ENCODE data around the gene UBASH3B.
A peak's percentile ranks its signal among the peaks of the same experiment; 100 is the strongest.
"Not testable (repeated sequence)": the region's sequence is repeated elsewhere in the genome, so short reads cannot be mapped to it uniquely, and the experiment has no call there.

UBASH3B gene

DNA sequence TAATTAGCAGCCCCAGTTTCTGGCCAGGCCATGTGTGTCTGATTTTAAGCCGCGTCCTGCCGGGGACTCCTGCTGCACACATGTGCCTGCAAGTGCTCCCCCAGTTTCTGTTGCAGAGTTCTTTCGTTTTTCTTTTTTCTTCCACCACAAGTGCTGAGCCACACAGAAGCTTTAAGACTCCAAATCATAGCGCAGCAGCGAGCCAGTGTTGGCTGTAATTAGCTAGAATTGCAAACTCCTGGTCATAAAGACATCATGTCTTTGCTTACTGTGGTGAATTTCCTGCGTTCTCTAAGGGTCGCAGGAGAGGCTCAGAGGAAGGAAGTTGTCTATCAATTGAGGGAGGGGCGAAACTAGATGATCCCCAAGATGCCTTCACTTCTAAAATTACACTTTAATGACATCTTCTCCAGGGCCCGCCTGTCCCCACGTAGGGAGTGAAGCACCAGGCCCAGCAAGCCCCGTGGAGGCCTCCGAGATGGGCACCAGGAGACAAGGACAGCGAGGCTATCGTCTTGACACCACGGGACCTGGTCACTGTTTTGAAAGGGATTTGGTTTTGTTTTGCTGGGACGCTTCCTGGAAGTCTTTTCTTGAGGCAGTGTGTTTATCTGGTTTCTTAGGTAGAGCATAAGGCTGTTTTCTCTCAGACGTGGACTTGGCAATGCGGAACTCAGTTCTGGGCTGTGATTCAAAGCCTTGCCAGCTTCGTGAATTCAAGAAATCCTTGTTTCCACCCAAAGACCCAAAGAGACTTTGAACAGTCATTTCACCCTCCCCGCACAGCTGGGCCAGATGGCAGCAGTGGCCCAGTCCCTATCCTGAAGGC is 71.8 kb downstream of the UBASH3B start:
- Histone ChIP-seq H3K4me3 (ENCODE audit: low read length) (no peak overlapping the region), H3K27me3 (ENCODE audit: control insufficient read depth, insufficient read depth, low read length) (no peaks in the 10 kb centered on the region), H3K9ac (ENCODE audit: low read depth, low read length) (peak overlapping the region; percentile 14), H3K4me2 (ENCODE audit: low read length) (peak overlapping the region; percentile 59), H3K9me3 (replicated peaks; ENCODE audit: low read length) (no peaks in the 10 kb centered on the region), H3K4me1 (ENCODE audit: control insufficient read depth, insufficient read depth, low read length) (peaks cover 52% of the 10 kb centered on the region), H3K36me3 (ENCODE audit: insufficient read depth, low read length) (peaks cover 11% of the 10 kb centered on the region)

DNA sequence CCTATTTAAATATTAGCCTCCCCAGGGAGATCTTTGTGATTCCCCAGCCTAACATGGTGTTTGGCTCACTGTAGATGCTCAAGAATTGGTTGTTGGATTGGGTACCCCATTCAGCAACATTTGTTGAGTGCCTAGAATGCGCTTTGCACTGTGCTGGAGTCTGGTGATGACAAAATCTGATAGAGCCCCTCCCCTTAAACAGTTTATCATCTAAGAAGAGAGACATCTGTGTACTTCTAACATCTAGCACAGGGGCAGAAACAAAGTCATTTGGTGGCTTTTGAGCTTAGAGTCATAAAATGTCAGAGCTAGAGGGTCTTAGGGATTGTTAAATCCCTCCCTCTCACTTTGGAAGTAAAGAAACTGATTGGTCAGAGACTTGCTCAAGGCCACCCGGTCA is 73.0 kb downstream of the UBASH3B start:
- Histone ChIP-seq H3K4me2 (ENCODE audit: low read length) (no peak overlapping the region), H3K4me3 (ENCODE audit: low read length) (no peak overlapping the region), H3K9me3 (replicated peaks; ENCODE audit: low read length) (no peaks in the 10 kb centered on the region), H3K36me3 (ENCODE audit: insufficient read depth, low read length) (peaks cover 11% of the 10 kb centered on the region), H3K27me3 (ENCODE audit: control insufficient read depth, insufficient read depth, low read length) (no peaks in the 10 kb centered on the region), H3K4me1 (ENCODE audit: control insufficient read depth, insufficient read depth, low read length) (peaks cover 51% of the 10 kb centered on the region), H3K9ac (ENCODE audit: low read depth, low read length) (no peak overlapping the region)

DNA sequence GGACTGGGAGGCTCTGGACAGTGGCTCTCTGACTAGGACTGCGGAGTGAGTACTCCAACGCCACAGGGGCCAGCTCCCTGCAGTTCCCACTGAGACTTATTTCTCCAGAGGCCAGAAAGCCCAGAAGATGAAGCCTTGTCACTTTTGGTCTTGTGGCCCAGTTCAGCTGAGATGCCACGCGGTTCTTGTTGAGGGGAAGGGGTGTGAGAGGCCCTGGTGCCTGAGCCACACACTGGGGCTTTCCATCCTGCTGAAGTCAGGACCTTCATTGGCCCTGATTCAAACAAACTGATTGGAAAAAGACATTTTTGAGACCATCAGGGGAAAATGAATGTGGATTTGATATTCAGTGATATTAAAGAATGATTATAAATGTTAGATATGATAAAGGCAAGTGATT is 73.6 kb downstream of the UBASH3B start:
- H3K27me3 ChIP-seq (ENCODE audit: control insufficient read depth, insufficient read depth, low read length): no peaks in the 10 kb centered on the region
- no peak overlapping the region for H3K4me2 ChIP-seq (ENCODE audit: low read length)
- H3K36me3 ChIP-seq (ENCODE audit: insufficient read depth, low read length): peaks cover 11% of the 10 kb centered on the region
- H3K4me3 ChIP-seq (ENCODE audit: low read length): no peak overlapping the region
- H3K4me1 ChIP-seq (ENCODE audit: control insufficient read depth, insufficient read depth, low read length): peaks cover 48% of the 10 kb centered on the region
- no peaks in the 10 kb centered on the region for H3K9me3 ChIP-seq (replicated peaks; ENCODE audit: low read length)
- H3K9ac ChIP-seq (ENCODE audit: low read depth, low read length): no peak overlapping the region

DNA sequence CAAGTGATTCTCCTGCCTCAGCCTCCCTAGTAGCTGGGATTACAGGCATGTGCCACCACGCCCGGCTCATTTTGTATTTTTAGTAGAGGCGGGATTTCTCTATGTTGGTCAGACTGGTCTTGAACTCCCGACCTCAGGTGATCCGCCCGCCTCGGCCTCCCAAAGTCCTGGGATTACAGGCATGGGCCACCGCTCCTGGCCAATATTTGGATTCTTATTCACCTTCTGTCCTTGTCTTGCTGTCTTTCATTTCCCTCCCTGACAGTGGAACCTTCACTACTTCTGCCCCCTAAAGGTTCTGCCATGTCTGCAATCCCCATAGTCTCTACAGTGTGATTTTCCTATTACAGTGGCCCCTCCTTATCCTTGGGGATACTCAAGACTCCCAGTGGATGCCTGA is 75.2 kb downstream of the UBASH3B start:
- peaks cover 11% of the 10 kb centered on the region for H3K36me3 ChIP-seq (ENCODE audit: insufficient read depth, low read length)
- H3K9ac ChIP-seq (ENCODE audit: low read depth, low read length); H3K27me3 ChIP-seq (ENCODE audit: control insufficient read depth, insufficient read depth, low read length); H3K9me3 ChIP-seq (replicated peaks; ENCODE audit: low read length); H3K4me2 ChIP-seq (ENCODE audit: low read length); H3K4me3 ChIP-seq (ENCODE audit: low read length): not testable (repeated sequence)
- peaks cover 42% of the 10 kb centered on the region for H3K4me1 ChIP-seq (ENCODE audit: control insufficient read depth, insufficient read depth, low read length)

DNA sequence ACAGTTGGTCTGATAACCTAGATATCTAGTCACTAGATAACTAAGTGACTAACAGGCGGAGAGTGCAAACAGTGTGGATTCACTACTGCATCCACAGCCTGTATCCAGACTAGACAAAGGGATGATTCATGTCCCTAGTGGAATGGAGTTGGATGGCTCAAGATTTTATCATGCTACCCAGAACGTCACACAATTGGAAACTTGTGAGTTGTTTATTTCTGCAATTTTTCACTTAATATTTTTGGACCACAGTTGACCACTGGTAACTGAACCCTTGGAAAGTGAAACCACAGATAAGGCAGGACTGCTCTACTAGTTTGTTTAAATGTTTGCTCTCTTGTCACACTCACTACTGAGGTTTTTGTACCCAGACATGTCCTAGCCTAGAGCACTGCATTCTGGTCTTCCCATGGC is 76.0 kb downstream of the UBASH3B start:
- Histone ChIP-seq H3K27me3 (ENCODE audit: control insufficient read depth, insufficient read depth, low read length) (no peaks in the 10 kb centered on the region), H3K9me3 (replicated peaks; ENCODE audit: low read length) (no peaks in the 10 kb centered on the region), H3K9ac (ENCODE audit: low read depth, low read length) (no peak overlapping the region), H3K36me3 (ENCODE audit: insufficient read depth, low read length) (peaks cover 11% of the 10 kb centered on the region), H3K4me1 (ENCODE audit: control insufficient read depth, insufficient read depth, low read length) (peaks cover 42% of the 10 kb centered on the region), H3K4me3 (ENCODE audit: low read length) (no peak overlapping the region), H3K4me2 (ENCODE audit: low read length) (peak overlapping the region; percentile 39)

DNA sequence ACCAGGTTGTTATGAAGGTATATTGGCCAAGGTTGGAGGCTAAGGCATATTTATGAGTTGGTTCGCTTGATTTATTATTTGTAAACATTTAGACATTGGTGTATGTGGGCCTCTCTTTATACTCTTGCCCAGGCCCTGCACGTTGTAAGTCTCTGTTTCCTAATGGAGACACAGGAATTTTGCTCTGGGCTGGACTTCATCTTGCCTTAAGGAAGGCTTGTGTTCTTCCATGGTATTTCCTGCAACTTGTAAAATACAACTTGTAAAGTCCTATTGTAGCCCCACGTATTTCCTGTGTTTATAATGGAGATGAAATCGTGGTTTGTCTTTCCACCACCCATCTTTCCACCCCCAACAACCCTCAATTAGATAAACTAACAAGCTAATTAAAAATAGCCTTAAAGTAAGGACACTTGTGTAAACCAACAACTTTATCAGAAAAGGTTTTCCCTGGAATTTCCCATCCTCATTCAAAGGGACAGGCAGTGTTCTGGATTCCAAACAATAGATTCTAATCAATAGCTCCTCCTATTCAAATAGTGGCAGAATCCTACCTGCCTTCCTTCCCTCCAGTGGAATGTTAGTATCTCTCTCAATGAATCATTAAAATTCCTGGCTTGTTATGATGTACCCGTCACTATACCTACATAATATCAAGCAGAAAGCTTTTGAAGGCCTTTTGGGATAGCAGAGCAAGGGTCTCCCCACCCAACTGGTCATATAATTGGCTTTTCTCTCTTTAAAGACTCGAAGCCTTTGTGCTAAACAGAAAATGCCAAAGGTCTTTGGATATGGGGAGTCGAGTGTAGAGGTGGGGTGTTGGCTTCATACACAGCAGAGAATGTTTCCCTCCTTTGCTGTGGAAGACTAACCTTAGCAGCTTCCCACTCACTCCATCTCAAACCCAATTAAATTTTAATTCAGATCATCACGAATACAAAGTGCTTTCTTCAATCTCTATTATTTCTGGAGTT is 77.1 kb downstream of the UBASH3B start:
- peaks cover 31% of the 10 kb centered on the region for H3K4me1 ChIP-seq (ENCODE audit: control insufficient read depth, insufficient read depth, low read length)
- no peaks in the 10 kb centered on the region for H3K27me3 ChIP-seq (ENCODE audit: control insufficient read depth, insufficient read depth, low read length)
- no peaks in the 10 kb centered on the region for H3K9me3 ChIP-seq (replicated peaks; ENCODE audit: low read length)
- peak overlapping the region; percentile 30 for H3K4me2 ChIP-seq (ENCODE audit: low read length)
- H3K36me3 ChIP-seq (ENCODE audit: insufficient read depth, low read length): peaks cover 11% of the 10 kb centered on the region
- no peak overlapping the region for H3K4me3 ChIP-seq (ENCODE audit: low read length)
- H3K9ac ChIP-seq (ENCODE audit: low read depth, low read length): no peak overlapping the region

DNA sequence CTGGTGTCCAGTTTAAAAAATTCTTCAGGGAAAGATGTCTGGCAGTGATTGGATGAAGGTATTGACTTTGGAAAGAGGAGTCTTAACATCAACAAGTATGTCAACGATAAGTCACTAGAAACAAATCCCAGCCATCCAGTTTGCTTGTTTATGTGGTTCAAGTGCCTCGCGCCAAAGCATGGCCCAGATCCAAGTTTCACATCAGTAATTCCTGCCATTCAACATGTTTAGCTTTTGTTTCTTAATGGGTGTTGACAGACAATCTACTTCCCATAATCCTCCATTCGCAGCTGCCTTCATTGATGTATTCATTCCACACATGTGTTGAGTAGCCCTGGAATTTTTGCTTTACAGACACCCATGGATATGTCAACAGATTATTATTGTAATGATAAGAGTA is 77.8 kb downstream of the UBASH3B start:
- Histone ChIP-seq H3K4me2 (ENCODE audit: low read length) (peak overlapping the region; percentile 30), H3K4me1 (ENCODE audit: control insufficient read depth, insufficient read depth, low read length) (peaks cover 30% of the 10 kb centered on the region)

DNA sequence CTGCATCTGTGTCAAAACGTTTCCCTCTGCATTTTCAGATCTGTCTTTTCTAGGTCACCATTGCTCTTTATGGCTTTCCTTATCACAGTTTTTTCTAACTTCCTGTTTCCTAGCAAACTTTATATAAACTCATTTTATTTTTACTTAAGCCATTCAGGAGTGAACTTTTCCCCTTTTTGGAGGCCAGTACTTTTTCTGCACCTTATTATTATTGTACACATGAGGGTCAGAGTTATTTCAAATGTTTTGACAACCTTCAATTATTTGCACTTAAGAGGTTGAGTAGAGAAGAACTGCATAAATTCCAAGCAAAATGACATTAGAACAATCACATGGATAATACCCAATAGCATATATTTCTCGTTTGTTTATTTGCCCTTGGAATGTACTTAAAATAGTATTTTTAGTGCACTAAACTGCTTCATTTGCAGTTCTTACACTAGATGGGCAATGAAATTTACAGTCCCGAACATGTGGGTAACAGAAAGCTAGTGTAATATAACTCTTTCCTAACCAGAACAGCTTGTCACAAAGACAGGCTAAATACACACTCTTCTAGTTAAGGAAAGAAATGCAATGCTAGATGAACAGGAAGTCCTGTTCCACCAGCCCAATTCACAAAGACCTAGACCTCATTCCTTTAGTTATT is 79.5 kb downstream of the UBASH3B start:
- Histone ChIP-seq H3K4me2 (ENCODE audit: low read length) (no peak overlapping the region), H3K9ac (ENCODE audit: low read depth, low read length) (no peak overlapping the region), H3K4me1 (ENCODE audit: control insufficient read depth, insufficient read depth, low read length) (peaks cover 30% of the 10 kb centered on the region), H3K36me3 (ENCODE audit: insufficient read depth, low read length) (peaks cover 11% of the 10 kb centered on the region), H3K9me3 (replicated peaks; ENCODE audit: low read length) (no peaks in the 10 kb centered on the region), H3K4me3 (ENCODE audit: low read length) (no peak overlapping the region), H3K27me3 (ENCODE audit: control insufficient read depth, insufficient read depth, low read length) (no peaks in the 10 kb centered on the region)

More for the DNA sequence above, 77.8 kb downstream of the UBASH3B start:
- H3K4me3 ChIP-seq (ENCODE audit: low read length): no peak overlapping the region
- no peaks in the 10 kb centered on the region for H3K27me3 ChIP-seq (ENCODE audit: control insufficient read depth, insufficient read depth, low read length)
- no peaks in the 10 kb centered on the region for H3K9me3 ChIP-seq (replicated peaks; ENCODE audit: low read length)
- H3K36me3 ChIP-seq (ENCODE audit: insufficient read depth, low read length): peaks cover 11% of the 10 kb centered on the region
- no peak overlapping the region for H3K9ac ChIP-seq (ENCODE audit: low read depth, low read length)

DNA sequence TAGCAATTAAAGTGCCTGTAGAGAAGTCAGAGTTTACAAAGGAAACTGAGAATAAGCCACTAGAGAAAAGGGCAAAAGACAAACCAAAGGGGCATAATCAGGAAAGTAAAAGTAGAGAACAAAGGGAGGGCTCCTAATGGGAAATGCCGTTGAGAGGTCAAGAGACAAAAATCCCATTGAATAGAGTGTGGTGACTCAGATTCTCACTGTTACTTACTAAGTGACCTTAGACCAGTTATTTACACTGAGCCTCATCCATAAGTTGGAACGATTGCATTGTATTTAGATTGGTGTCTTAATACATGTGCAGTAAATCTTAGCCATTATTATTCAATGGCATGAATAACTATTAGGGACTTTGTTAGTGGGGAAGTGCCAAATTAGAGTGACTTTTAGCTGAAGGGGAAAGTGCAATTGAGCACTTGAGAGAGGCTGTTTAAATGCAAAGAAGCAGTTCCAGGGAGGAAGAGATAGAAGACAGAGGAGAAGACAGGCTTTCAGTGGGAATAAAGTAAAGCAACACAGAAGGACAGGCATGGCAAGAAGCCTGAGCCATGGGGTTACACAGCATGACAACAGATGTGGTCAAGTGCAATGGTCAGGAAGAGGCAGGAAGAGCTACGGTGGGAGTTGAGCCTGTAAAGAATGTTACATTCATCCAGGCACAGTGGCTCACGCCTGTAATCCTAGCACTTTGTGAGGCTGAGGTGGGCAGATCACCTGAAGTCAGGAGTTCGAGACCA is 82.6 kb downstream of the UBASH3B start:
- Histone ChIP-seq H3K9me3 (replicated peaks; ENCODE audit: low read length) (no peaks in the 10 kb centered on the region), H3K4me2 (ENCODE audit: low read length) (no peak overlapping the region), H3K9ac (ENCODE audit: low read depth, low read length) (no peak overlapping the region), H3K27me3 (ENCODE audit: control insufficient read depth, insufficient read depth, low read length) (no peaks in the 10 kb centered on the region), H3K4me1 (ENCODE audit: control insufficient read depth, insufficient read depth, low read length) (peaks cover 12% of the 10 kb centered on the region), H3K4me3 (ENCODE audit: low read length) (no peak overlapping the region), H3K36me3 (ENCODE audit: insufficient read depth, low read length) (no peaks in the 10 kb centered on the region)

DNA sequence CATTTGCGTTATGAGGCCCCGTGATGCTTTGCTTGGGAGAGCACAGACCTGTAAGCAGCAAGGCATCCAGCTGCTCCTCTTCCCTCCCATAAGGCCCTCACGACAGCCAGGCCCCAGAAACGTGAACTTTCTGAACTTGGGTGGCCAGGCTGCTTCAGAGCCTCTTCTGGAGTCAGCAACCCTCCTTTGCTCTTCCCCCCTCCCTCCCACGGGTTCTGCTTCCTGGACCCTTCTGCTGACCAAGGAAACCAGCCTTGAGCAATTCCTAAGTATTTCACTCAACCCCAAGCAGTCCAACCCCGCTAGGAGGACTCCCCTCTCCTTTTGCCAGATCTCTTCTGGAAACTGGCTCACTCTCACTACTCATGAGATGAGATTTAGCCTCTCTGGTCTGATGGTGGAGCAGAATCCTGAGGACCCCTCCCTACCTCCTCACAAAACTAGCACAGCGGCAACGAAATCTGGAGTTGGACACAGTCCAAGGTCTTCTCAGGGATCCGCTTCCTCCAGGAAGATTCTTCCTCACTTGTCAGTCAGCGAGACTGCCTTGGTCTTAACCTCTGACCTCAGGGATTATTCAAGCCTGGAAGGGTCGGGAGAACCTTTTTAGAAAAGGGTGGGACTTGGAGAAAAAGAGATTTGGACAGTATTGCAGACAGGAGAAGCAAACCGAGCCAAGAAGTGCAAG is 86.2 kb downstream of the UBASH3B start:
- H3K4me2 ChIP-seq (ENCODE audit: low read length): no peak overlapping the region
- H3K4me1 ChIP-seq (ENCODE audit: control insufficient read depth, insufficient read depth, low read length): peaks cover 18% of the 10 kb centered on the region
- no peak overlapping the region for H3K9ac ChIP-seq (ENCODE audit: low read depth, low read length)
- H3K36me3 ChIP-seq (ENCODE audit: insufficient read depth, low read length): no peaks in the 10 kb centered on the region
- H3K9me3 ChIP-seq (replicated peaks; ENCODE audit: low read length): no peaks in the 10 kb centered on the region
- no peak overlapping the region for H3K4me3 ChIP-seq (ENCODE audit: low read length)
- no peaks in the 10 kb centered on the region for H3K27me3 ChIP-seq (ENCODE audit: control insufficient read depth, insufficient read depth, low read length)

All from skeletal muscle satellite cell (primary cell).